K562 (cell line): ENCODE measurements around the gene EFNA5. TPM values are rescaled to one million over a fixed set of nuclear protein-coding genes. Genes with fewer than 3 reads are reported as not detected.
"Not testable (repeated sequence)": the region's sequence is repeated elsewhere in the genome, so short reads cannot be mapped to it uniquely, and the experiment has no call there.

Experiments
- ATAC-seq: fragments of 200-7000 bp; cut with Tn5 transposase; 3 replicates; pipeline ENCODE4 v1.9.1; 2020; ENCODE audit warnings: moderate library complexity
- BruUV-seq: library from RNA; stranded (reverse); fragments of 400-500 nt; replicated peaks from 2 replicates; lab custom pipeline; 2021; lab: Mats Ljungman, UMichigan
- CTCF ChIA-PET: fragments of 300-600 bp; formaldehyde crosslinking; extraction: SDS; loops from one replicate; lab custom pipeline; 2021; ENCODE audit warnings: low intra/inter-chr PET ratio; lab: Yijun Ruan, JAX
- POLR2A ChIA-PET: fragments of 300-600, 350-650 bp; sonication (Branson Sonifier 250); formaldehyde crosslinking; extraction: SDS; loops from one replicate; lab custom pipeline; 2021; ENCODE audit warnings: antibody characterized with exemption, inconsistent platforms; lab: Yijun Ruan, JAX
- DNase-seq, 4 experiments: peaks; one replicate each; pipeline versions ENCODE4 v3.0.0 to v3.0.0-alpha.2; 2011 to 2018; ENCODE audit warnings: low spot score in 3 of 4, mixed read lengths in 3 of 4; ENCODE audit errors: extremely low read depth in 1 of 4
- FAIRE-seq: peaks from 2 replicates; lab custom pipeline; 2011; peaks lifted over from hg19 to GRCh38; lab: Jason Lieb, UNC
- H2AFZ ChIP-seq: 2 replicates; pipeline ENCODE4 v1.6.0; 2011; ENCODE audit warnings: low read depth, low read length, control low read depth, inconsistent platforms
- H3K27ac ChIP-seq: fragments of 200-600 bp; 3 replicates; pipeline ENCODE4 v1.8.0; 2011; ENCODE audit warnings: low read depth, mild to moderate bottlenecking, control low read depth, inconsistent platforms, low read length, moderate library complexity, mixed read lengths; ENCODE audit errors: extremely low read depth
- H3K27me3 ChIP-seq, 2 experiments: fragments of 300-600 bp in 1 of 2; 2 replicates in 1 of 2; 3 replicates in 1 of 2; pipeline versions ENCODE4 v1.6.0 to v1.8.0; 2011; ENCODE audit warnings: inconsistent platforms in 2 of 2, low read length in 2 of 2, mild to moderate bottlenecking in 1 of 2, mixed read lengths in 1 of 2, moderate library complexity in 1 of 2; ENCODE audit not compliant: control insufficient read depth in 2 of 2, insufficient read depth in 2 of 2
- H3K36me3 ChIP-seq: fragments of 300-600 bp; 3 replicates; pipeline ENCODE4 v1.8.0; 2011; ENCODE audit warnings: mild to moderate bottlenecking, low read length, inconsistent platforms; ENCODE audit not compliant: control insufficient read depth, insufficient read depth
- H3K4me1 ChIP-seq, 2 experiments: fragments of 200-600 bp in 1 of 2; replicated peaks in 1 of 2; 2 replicates in 1 of 2; 3 replicates in 1 of 2; pipeline versions ENCODE4 v1.5.1 to v1.8.0; 2011; ENCODE audit warnings: inconsistent platforms in 2 of 2, low read length in 2 of 2, mild to moderate bottlenecking in 1 of 2, mixed read lengths in 1 of 2, moderate library complexity in 1 of 2; ENCODE audit not compliant: control insufficient read depth in 2 of 2, insufficient read depth in 2 of 2
- H3K4me2 ChIP-seq: 2 replicates; pipeline ENCODE4 v1.6.1; 2011; ENCODE audit warnings: low read length, control low read depth, inconsistent platforms, mixed read lengths; ENCODE audit not compliant: insufficient read depth
- H3K4me3 ChIP-seq: fragments of 200-600 bp; sonication (generic), shearing (Covaris generic); 2 replicates; pipeline ENCODE4 v1.5.1; 2016; ENCODE audit warnings: control low read depth, inconsistent platforms
- H3K79me2 ChIP-seq: fragments of 200-600 bp; 3 replicates; pipeline ENCODE4 v1.8.0; 2011; ENCODE audit warnings: low read length, inconsistent platforms; ENCODE audit not compliant: control insufficient read depth, insufficient read depth
- H3K9ac ChIP-seq, 2 experiments: 2 replicates each; pipeline versions ENCODE4 v1.6.0 to v1.6.1; 2011; ENCODE audit warnings: low read depth in 2 of 2, low read length in 2 of 2, control low read depth in 1 of 2, inconsistent platforms in 1 of 2, mild to moderate bottlenecking in 1 of 2, mixed read lengths in 1 of 2; ENCODE audit not compliant: insufficient read depth in 1 of 2
- H3K9me1 ChIP-seq: one replicate; pipeline ENCODE4 v1.6.0; 2011; ENCODE audit warnings: inconsistent platforms, mild to moderate bottlenecking, low read length, moderate library complexity; ENCODE audit not compliant: control insufficient read depth, insufficient read depth
- H3K9me3 ChIP-seq: replicated peaks from 2 replicates; pipeline ENCODE4 v1.5.1; 2011; ENCODE audit warnings: low read depth, low read length, inconsistent platforms; ENCODE audit not compliant: control insufficient read depth, insufficient read depth
- H4K20me1 ChIP-seq: replicated peaks from 2 replicates; pipeline ENCODE4 v1.6.1; 2011; ENCODE audit warnings: low read length, inconsistent platforms, mixed read lengths; ENCODE audit not compliant: control insufficient read depth, insufficient read depth
- ATF1 ChIP-seq, 2 experiments: fragments of 450-650 bp in 1 of 2; IDR thresholded peaks; 2 replicates each; pipeline ENCODE4 v1.6.1; 2016; ENCODE audit warnings: missing compliant biosample characterization in 1 of 2, missing genetic modification characterization in 1 of 2
- CCAR2 ChIP-seq: fragments of 200-400 bp; formaldehyde crosslinking; IDR thresholded peaks from 2 replicates; pipeline ENCODE4 v1.6.1; 2017; ENCODE audit warnings: mild to moderate bottlenecking, low read depth, low read length
- WGBS: fragments of 100-300 bp; shearing (Covaris generic); methylation state at CpG from one replicate; pipeline ENCODE4 v1.1.6; 2016; ENCODE audit warnings: low coverage, mixed read lengths; ENCODE audit not compliant: insufficient coverage; ENCODE audit errors: missing lambda C conversion rate; 5-methylcytosine and 5-hydroxymethylcytosine counted together
- in situ Hi-C: fragments of 300-500 bp; cut with MboI; formaldehyde crosslinking; loops from 4 replicates; pipeline ENCODE4 v1.15.0; 2018; ENCODE audit warnings: inconsistent platforms, mixed read lengths
- intact Hi-C: fragments of 100-400 bp; cut with micrococcal nuclease; formaldehyde crosslinking; loops from 2 replicates; pipeline ENCODE4 v1.14.2; 2022
- polyA plus RNA-seq, 8 experiments: library from polyadenylated mRNA; depleted of rRNA in 4 of 8; stranded (reverse) in 5 of 8; unstranded in 3 of 8; fragments of >200 nt; fragmentation: Nextera tagmentation in 2 of 8; fragmentation: Illumina TruSeq in 1 of 8; extraction: Ambion mirVana in 2 of 8; extraction: Trizol in 1 of 8; gene quantifications; 2 replicates each; pipeline versions ENCODE4 v1.2.1 to v1.2.3, GENCODE V29; 2011 to 2014; ENCODE audit warnings: inconsistent platforms in 1 of 8, missing spikeins in 1 of 8
- total RNA-seq, 7 experiments: library from RNA; depleted of rRNA in 6 of 7; stranded (reverse); fragments of >200 nt in 6 of 7; fragmentation: Illumina TruSeq in 2 of 7; extraction: Trizol in 2 of 7; gene quantifications; 2 replicates each; pipeline versions ENCODE4 v1.2.1 to v1.2.3, GENCODE V29; 2011 to 2021; ENCODE audit warnings: low replicate concordance in 1 of 7

Gene EFNA5
- total and polyA plus RNA-seq, 9 of the 15 experiments (the other 6 are each of a cell fraction or from before 2014, with no cell fraction given), result 0.20 TPM; not detected in 8

DNA sequence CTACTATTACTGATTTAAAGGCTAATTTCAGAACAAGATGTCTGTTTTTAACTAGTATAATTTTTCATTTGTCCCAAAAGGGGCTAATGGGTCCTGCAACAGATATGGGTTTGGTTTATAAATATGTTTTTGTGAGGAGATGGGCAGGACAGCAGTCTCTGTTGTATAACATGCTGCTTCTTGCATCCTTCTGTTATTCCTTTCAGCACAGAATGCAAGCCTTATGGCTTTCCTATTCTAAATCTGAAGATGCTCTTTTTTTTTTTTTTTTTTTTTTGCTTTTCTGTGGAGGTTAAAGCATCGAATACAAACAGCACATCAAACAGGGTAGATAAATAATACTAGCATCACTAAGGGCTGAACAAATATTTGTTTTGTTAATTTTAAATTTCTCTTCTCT, 235.7 kb downstream of the EFNA5 start:
- no peak overlapping the region for H2AFZ ChIP-seq
- CTCF ChIA-PET, result interaction anchor here (0.5 kb wide), 1 partner anchor 15 kb away, joined by 4 read pairs; no protein-coding TSS in a partner anchor
- no peaks in the 10 kb centered on the region for H3K27me3 ChIP-seq
- POLR2A ChIA-PET, result interaction anchor here (0.6 kb wide), 1 partner anchor 60 kb away, joined by 3 read pairs; no protein-coding TSS in a partner anchor
- 0% methylated on average over 1 of the region's 1 CpG for WGBS
- in situ Hi-C loops, result no loop called here
- no peak for TF ChIP-seq ATF1 (CRISPR knock-in tag; IDR thresholded peaks at IDR 0.05)
- no peak for TF ChIP-seq ATF1 (tag; IDR thresholded peaks at IDR 0.05)
- no peak for TF ChIP-seq CCAR2
- no peaks in the 10 kb centered on the region for H3K79me2 ChIP-seq
- H3K9me3 ChIP-seq, result no peaks in the 10 kb centered on the region
- H3K4me1 ChIP-seq, result no peaks in the 10 kb centered on the region
- no peak for FAIRE-seq
- no TSS peak for BruUV-seq
- DNase-seq, result no peak
- no peaks in the 10 kb centered on the region for H4K20me1 ChIP-seq
- no peak overlapping the region for H3K27ac ChIP-seq
- intact Hi-C loops, result no loop called here
- no peak overlapping the region for H3K4me3 ChIP-seq
- H3K9ac ChIP-seq, result no peak overlapping the region
- no peak overlapping the region for H3K4me2 ChIP-seq
- H3K9me1 ChIP-seq, result no peaks in the 10 kb centered on the region
- ATAC-seq, result no peak
- no peaks in the 10 kb centered on the region for H3K36me3 ChIP-seq

DNA sequence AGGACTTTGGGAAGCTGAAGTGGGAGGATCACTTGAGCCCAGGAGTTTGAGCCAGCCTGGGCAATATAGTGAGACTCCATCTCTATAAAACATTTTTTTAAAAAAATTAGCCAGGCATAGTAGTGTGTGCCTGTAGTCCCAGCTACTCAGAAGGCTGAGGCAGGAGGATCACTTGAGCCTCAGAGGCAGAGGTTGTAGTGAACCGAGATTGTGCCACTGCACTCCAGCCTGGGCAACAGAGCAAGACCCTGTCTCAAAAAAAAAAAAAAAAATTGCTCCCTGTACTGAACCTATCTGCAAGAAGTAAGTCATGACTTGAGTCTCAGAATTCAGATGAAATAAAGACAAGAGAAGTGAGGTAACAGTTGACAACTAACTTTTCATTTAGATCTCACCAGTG, 237.1 kb downstream of the EFNA5 start:
- FAIRE-seq, BruUV-seq, in situ Hi-C loops, H4K20me1 ChIP-seq, H3K79me2 ChIP-seq, DNase-seq, H3K4me2 ChIP-seq, H2AFZ ChIP-seq, H3K4me1 ChIP-seq, H3K9me3 ChIP-seq, intact Hi-C loops, H3K27me3 ChIP-seq, H3K9ac ChIP-seq, H3K9me1 ChIP-seq, ATAC-seq, H3K36me3 ChIP-seq, POLR2A ChIA-PET, H3K27ac ChIP-seq, H3K4me3 ChIP-seq, CTCF ChIA-PET: not testable (repeated sequence)
- 0% methylated on average over 1 of the region's 1 CpG for WGBS
